ENCODE measurements around the gene MACROD2.
A peak's percentile ranks its signal among the peaks of the same experiment; 100 is the strongest.

MACROD2 gene

DNA sequence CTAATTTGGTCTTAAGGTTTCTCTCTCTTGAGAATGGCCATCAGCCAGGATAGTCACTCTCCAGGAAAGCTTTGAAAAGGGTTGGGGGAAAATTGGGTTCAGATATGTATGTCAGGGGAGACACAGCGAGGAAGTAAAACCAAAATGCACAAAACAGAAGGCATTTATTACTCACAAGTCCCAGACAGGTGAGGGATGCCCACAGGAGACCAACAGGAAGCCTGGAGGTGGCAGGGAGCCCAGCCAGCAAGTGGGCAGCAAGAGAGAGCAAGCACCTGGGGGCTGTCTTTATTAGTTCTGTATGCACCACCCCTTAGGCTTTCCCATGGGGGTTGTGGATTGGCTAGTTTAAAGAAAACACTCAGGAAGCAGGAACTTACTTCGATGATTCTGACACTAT, 1870.2 kb downstream of the MACROD2 start:
- no peak for DNase-seq

DNA sequence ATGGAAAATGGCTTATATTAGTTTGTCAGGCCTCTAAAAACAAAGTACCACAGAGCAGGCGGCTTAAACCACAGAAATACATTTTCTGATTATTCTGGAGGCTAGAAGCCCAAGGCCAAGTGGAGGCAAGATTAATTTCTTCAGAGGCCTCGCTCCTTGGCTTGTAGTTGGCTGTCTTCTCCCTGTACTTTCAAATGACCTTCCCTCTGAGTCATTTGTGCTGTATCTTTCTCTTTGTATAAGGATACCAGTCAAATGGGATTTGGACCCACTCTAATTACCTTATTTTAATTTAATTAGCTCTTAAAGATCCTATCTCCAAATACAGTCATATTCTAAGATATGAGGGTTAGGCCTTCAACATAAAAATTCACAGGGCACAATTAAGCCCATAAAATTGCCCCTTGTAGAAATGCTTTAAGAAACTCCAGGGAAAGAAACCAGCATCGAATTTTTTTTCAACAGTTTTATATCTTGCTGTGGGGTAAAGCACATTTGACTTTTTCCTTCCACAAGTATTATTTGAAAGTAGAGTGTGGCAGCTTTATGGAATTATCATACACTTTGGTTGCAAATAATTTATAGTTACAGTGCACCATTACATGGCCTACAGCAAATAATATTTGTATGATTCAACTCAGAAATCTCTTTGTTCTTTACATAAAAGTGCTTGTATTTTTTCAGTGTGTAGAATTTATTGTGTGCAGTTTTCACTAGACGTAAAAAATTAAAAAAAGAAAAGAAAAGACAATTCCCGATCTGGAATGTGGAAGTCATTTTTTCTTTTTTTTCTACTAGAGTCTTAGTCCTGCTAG, 1871.8 kb downstream of the MACROD2 start:
- DNase-seq, result peak; percentile 83

DNA sequence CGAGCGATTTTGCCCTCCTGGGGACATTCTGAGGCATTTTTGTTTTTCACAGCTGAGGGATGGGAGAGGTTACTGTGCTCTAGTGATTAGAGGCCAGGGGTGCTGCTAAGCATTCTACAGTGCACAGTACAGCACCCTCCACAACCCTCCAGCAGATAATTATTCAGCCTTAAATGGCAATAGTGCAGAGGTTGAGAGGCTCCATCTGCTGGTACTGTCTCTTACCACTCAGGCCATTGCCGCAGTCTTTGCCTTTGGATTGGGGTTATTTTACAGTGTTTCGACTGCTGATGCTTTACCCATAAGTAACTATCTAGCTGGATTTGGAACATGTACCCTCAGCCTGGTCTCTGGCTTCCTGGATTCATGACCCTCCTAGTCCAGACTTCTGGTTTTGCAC, 1872.6 kb downstream of the MACROD2 start:
- DNase-seq, result peak; percentile 91

DNA sequence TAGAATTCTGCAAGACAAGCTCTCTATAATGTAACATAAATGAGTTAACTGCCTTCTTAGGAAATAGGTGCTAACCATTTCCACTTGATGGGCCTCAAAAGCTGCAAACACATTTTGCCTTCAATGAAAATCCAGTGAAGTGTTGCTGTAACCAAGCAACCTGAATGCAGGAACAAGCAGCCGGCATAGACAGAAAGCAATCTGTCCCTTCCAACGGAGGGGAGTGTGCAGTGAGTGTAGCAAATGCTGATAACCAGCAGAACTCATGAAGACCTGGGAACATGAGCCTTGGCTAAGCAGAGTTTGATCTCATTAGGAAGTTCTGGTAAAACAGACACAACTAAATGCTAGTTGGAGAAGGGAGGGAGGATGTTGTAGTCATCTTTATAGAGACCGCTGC, 1880.1 kb downstream of the MACROD2 start:
- DNase-seq, result peak; percentile 82

DNA sequence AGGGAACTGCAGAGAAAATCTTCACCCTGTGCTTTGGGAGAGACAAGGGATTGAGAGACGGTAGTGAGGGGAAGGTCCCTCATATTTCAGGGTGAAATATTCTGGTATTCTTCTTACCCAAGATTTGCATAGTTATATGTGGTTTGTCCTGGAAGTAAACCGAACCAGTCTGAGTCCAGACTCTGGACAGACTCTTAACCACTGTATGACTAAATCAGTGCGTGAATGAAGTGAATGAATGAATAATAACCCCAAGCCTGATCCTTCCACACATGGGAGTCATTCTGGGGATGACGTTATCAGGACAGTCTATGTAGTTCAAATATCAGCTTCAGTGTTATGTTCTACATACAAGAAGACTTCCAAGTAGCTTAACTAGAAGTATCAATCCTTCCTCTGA, 1887.2 kb downstream of the MACROD2 start:
- DNase-seq, result no peak

DNA sequence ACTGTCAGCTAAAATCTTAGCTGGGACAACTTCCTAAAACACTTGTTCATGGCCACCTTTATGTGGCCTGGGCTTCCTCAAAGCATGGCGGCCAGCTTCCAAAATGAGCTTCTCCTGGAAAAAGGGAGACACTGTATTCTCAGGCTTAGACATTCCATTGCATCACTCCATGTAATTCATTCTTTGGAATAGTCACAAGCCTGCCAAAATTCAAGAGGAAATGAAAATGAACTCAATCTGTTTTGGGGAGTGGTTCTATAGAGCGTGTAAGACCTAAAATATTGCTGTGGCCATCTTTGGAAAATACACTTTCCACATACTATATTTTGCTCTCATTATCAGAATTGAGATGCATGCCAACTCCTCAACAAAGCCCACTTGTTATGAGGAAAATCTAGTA, 1890.9 kb downstream of the MACROD2 start:
- no peak for DNase-seq

DNA sequence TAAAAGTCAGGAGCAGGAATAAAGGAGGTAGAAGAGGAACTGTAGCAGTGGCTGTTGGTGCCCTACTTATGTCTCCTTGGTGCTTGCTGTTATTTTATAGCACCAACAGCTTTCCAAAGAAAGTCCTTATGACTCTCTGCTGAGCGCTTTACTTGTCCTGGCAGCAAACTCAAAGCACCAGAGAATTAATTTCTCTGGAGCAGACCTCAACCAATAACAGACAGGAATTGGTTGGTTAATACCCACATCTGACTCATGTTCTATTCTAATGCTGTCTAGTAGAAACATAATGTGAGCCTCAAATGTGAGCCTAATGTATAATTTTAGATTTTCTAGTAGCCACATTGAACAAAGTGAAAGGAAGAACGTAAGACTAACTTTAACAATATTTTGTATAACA, 1892.1 kb downstream of the MACROD2 start:
- no peak for DNase-seq

DNA sequence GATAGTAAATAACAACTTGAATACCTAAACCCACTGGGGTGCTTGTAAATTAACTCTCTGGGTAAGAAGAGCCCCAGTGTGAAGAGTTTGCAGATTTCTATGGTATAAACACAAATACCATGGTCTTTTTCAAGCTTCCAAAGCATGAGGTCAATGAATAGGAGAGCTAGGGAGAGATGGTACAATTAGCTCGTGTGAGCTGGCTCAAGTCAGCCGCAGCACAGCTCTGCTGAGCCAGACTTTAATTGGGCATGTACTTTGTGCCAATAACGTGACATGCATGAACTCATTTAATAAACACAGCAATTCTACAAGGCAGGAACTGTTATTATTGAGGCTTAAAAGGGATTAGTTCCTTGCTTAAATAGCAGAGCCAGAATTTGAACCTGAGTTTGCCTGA, 1893.7 kb downstream of the MACROD2 start:
- no peak for DNase-seq

DNA sequence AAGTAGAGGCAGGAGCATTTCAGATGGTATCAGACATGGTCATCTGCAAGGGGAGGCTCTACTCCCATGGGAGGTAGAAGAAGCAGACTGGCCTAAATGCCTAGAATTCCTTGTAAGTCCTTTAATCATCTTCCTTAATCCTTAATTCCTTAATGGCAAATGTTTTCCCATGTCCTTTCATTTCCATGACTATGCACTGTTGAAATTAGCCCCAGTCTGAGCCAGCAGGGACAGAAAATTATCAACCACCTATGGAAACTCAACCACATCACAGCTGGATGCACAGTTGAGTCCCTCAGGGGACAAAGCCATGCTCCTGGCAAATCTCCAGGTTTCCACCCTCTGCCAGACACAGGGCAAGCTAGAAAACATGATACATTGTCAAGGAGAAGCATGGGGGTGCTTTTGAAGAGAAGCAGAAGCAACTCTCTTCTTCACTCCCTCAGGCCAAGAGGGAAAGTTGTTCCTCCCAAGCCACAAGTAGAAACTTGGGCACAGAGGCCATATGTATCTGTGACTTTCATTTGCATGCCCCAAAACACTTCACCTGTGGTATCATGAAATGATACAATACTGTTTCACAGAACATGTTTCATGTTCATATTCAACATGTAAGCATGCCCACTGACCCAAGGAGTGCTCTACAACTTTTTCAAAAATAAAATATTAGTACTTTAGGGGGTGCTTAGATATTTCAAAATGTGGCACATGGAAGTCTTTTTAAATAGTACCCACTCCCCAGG, 1894.4 kb downstream of the MACROD2 start:
- peak; percentile 84 for DNase-seq

DNA sequence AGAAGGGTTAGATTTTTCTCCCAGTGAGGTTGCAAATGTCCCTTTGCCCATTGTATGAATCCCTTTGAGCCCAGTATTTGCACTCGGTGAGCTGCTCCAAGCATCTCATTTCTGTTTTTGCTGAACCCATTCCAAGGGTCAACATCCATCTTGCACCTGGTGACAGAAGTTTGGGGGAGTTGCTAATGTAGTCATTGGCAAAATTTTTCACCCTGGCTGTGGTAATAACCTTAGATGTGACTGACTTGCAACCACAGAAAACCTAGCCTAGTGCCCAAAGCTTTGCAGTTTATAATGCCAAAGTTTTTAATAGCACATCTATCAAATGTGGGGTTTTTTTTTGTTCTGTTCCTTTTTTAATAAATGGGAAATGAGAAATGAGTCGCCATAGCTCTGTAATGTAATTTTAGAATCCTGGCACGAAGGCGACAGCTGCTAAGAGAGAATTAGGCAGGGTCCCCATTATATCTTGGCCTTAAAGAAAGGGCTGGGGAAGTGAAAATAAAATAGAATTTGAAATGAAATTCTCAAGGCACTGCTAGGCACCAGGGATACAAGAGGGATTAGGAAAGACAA, 1895.2 kb downstream of the MACROD2 start:
- no peak for DNase-seq

DNA sequence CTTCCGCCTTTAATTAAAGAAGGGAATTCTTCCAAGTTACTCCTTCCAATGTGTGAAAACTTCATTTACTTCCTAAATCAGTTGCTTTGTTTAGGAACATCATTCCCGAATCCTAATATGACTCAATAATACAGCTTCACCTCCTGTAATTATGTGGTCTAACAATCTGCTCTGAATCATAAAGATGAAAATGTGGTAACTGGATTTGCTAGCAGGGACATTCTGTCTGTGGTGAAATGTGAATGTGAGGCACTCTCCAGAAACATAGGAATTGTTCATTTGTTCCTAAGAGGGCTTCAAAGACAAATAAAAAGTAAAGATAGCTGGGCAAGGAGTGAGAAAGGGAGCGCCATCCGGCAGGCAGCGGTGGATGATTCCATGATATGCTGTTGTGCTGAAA, 1899.8 kb downstream of the MACROD2 start:
- no peak for DNase-seq

DNA sequence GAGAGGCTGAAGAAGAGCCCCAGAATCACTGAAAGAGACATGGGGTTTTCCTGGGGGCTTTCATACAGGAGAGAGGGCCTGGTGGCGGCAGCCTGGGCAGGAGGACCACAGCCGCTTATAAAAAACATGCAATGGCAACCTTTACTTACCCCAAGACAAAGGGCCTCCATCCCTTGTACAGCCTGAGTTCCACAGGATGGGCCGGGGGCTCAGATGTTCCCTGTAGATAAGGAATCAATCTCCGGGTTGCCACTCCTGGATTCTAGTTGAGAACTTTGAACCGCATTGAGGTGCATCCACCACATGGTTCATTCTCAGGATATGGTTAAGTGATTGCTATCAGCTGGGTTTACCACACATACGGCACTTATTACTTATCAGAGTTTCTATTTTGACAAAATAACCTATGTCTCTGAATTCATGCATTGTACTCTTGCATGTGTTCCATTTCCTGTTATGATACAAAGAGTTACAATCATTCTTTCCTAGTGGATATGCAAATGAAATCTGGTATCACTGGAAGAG, 1900.3 kb downstream of the MACROD2 start:
- no peak for DNase-seq

DNA sequence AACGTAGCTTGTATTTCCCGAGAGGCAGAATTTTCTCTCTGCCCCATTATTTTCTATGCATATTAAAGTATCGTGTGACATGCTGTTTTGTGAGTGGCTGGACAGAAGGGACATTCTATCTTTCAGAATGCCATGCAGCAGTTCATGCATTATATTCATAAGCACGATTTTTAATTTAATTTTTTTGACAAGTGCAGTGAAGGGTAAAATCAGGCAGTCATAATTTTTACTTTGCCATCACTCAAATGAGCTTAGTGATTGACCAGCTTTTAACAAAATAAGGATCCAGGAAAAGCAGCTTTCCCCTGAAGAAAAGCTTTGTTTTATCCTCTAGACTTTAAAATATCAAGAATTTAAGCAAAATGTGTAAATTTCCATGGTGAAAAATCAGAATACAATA, 1904.7 kb downstream of the MACROD2 start:
- no peak for DNase-seq

DNA sequence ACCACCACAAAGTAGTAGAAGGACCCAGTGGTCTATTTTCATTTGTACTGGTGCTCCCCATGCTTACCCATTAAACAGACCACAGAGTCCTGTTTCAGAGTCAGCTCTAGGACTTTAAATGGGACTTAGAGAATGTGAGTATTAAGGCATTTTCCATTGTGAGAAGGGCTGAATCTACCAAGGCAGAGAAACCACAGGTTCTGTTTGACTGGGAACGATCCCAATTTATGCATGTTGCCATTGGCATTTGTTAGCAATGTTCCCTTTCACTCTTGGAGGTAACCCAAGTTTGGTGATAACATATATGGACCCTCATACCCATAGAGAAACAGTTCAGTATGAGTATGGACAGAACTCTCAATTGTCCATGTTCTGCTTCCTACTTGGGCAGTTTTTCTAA, 1905.1 kb downstream of the MACROD2 start:
- DNase-seq, result no peak

DNA sequence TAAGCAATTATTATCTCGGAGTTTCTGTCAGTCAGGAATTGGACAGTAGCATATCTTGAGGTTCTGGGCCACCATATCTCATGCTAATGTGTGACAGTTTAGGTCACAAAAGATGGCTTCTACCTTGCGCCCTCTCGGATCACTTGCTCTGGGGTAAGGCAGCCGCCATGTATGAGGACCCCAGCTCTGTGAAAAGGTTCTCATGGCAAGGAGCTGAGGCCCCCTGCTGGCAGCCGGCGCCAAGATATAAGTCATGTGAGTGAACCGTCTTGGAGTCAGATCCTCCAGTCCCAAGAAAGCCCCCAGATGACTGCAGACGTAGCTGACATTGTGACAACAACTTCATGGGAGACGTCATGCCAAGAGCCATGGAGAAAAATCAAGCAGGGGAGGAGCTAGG, 1907.2 kb downstream of the MACROD2 start:
- peak; percentile 31 for DNase-seq

DNA sequence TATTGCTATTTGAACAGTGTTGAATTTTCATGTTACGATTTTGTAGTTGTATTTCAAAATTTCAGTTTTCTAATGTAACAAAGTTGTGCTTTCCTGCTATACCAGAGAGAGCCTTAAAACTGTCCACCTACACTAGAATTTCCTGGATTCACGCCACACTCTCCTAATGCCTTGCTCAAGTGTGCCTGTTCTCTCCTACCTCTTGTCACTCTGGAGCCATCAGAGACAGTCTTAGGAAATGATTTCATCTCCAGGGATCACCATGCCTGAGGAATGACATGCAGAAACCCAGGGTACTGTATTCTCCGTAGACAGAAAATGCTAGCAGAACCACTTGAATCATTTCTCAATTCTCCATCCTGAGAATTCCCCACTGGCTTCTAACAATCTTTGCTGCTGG, 1910.3 kb downstream of the MACROD2 start:
- DNase-seq, result no peak

DNA sequence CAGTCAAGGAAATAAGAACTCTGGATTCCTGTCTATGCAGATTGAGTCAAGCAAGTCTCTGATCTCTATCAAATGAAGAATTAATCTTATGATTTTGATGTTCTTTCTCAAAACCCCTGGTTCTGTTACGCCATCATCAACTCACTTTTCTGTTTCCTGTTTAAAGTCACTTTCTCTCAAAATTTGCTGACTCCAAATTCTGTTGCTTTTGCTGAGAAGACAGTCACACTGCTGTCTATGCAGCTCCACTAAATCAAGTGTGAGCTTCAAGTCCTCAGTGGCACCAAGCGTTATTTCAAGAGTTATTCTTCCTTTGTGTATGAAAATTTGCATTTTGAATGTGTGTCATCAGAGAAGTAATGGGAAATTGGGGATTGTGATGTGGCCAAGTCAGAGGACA, 1914.7 kb downstream of the MACROD2 start:
- no peak for DNase-seq

DNA sequence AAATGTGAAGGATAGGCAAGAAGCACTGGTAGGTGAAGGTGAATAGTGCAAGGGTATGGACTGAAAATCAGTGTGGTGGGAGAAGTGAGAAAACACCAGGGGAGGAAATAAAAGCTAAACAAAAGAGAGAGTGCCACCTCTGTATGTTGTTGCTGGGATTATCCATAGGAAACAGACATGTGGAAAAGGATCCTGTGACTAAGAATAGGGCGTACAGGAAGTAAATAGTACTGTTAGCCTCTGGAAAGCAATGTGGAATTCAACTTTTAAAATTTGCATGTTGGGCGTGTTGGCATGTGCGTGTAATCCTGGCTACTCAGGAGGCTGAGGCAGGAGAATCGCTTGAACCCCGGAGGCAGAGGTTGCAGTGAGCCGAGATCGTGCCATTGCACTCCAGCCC, 1916.3 kb downstream of the MACROD2 start:
- DNase-seq, result no peak

DNA sequence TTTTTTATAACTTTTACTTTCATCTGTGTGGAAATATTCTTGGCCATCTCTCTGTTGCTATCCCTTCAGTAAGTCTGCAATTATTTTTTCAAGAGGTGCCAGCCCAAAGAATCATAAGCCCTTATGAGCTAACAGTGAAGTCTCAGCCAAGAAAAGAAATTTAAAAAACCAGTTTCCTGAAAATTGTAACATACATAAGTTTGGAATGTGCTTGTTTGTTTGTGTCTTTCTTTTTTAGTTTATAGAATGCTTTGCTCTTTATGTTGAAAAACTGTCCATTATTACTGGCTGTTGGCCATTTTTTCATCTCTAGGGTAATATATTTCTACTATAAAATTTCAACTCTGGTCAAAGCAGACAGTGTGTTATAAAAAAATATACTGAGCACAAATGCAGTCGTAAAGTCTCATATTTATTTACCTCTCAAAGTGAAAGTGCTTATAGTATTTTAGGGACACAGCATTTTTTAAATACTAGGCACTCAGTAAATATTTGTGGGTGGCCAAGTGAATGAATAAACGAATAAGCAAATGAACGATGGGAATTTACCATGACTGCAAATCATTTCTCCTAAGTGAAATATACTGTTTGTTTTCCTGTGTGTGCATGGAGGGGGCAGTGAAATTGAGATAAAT, 1918.2 kb downstream of the MACROD2 start:
- DNase-seq, result no peak

DNA sequence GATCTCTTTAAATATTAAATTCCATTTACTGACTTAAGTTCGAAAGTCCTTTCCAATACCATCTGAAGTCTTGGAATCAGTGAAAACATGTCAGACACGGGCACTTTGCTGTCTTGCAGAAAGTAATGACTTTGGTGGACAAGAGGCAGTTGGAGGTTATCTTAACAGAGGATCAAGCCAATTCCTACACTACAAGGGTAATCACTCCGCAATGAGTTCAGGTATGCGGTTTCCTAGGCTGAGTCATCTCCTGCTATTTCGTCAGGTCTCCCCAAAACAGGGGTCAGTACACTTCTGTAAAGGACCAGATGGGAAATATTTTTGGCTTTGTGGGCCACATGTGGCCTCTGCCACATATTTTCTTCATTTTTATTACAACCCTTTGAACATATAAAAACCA, 1921.3 kb downstream of the MACROD2 start:
- DNase-seq, result no peak

DNA sequence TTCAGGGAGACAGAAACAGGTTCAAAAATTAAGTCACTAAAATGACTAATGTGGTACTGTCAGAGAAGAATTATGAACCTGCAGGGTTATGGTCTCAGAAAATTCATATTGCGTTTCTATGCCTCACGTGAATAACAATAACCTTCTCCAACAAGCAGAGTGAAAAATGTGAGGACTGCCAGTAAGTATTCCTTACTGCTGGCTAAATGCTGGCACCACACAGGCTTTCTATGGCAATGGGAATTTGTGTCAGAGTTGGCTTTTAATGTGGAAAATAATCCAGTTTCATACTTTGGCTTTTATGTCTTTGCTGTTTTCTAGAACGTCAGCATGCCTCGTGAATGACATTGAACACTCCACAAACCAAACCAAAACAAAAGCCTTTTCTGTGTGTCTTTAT, 1922.0 kb downstream of the MACROD2 start:
- no peak for DNase-seq

DNA sequence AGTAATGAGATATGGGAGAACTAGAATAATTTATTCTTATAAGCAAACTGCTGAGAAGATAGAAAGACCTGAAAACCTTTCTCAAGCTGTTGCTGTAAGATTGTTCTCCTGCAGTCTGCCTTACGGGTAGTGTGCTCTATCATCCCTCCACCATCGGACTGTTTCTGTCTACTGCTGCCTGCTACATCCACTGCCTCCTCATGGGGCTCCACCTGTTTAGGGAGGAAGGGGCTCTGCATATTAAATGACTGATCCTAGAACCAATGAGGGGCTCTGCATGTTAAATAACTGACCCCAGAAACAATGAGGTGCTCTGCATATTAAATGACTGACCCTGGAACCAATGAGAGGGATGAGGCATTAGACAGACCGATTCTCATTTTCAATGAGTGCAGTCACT, 1923.3 kb downstream of the MACROD2 start:
- no peak for DNase-seq

DNA sequence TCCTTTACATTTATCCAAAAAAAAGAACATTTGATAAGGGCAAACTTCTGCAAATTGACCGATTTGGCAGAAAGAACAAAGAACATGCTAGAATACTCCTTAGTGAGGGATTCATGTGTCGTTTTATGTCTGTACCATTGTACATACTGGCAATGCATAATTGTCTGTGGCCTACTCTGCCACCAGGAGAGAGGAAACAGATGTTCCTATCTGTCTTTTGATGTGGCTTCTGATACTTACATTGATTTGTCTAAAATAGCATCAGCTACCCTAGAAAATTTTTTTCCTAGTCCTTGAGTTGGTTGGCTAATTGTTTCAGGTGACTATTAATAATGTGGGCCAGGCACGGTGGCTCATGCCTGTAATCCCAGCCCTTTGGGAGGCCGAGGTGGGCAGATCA, 1923.8 kb downstream of the MACROD2 start:
- no peak for DNase-seq

DNA sequence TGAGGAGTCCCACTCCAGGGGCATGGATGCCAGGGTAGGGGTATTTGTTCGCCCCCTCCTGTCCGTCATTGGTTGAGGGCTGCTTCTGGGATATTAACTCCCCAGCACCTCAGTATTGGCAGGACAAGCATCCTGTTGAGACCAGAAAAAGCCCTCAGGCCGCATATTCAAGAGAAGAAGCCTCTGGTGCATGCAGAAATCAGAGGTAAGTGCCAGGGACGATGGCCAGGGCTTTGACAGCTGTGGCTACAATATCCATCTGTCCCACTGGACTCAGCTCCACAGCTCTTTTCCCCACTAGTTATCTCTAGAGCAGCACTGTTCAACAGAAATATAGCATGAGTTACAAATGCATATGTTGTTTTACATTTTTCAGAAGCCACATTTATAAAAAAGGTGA, 1926.6 kb downstream of the MACROD2 start:
- DNase-seq, result no peak

Data from NCI-H82 (cell line).